Choroid plexus epithelial cell (primary cell): ENCODE measurements around the gene INPP5A.
"Not testable (repeated sequence)": the region's sequence is repeated elsewhere in the genome, so short reads cannot be mapped to it uniquely, and the experiment has no call there.

Experiments used
- DNase-seq: peaks from one replicate; pipeline ENCODE4 v3.0.0-alpha.2; 2010; ENCODE audit warnings: low read depth
- H3K4me3 ChIP-seq: 2 replicates; pipeline ENCODE4 v1.5.1; 2011; ENCODE audit warnings: low read depth, mild to moderate bottlenecking, control low read depth, low read length, moderate library complexity
- TF ChIP-seq, protein P1 (sequence below): conservative IDR thresholded peaks from 2 replicates; pipeline ENCODE4 v1.5.1; 2011; ENCODE audit warnings: low read depth, mild to moderate bottlenecking, control low read depth, inconsistent platforms, low read length, moderate library complexity

Gene INPP5A

GRCh38 chr10:132549371-132549770 is 11.8 kb downstream of the INPP5A start:
- no peak for DNase-seq
- TF ChIP-seq, protein P1, sequence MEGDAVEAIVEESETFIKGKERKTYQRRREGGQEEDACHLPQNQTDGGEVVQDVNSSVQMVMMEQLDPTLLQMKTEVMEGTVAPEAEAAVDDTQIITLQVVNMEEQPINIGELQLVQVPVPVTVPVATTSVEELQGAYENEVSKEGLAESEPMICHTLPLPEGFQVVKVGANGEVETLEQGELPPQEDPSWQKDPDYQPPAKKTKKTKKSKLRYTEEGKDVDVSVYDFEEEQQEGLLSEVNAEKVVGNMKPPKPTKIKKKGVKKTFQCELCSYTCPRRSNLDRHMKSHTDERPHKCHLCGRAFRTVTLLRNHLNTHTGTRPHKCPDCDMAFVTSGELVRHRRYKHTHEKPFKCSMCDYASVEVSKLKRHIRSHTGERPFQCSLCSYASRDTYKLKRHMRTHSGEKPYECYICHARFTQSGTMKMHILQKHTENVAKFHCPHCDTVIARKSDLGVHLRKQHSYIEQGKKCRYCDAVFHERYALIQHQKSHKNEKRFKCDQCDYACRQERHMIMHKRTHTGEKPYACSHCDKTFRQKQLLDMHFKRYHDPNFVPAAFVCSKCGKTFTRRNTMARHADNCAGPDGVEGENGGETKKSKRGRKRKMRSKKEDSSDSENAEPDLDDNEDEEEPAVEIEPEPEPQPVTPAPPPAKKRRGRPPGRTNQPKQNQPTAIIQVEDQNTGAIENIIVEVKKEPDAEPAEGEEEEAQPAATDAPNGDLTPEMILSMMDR: no peak
- H3K4me3 ChIP-seq: no peak overlapping the region

DNA sequence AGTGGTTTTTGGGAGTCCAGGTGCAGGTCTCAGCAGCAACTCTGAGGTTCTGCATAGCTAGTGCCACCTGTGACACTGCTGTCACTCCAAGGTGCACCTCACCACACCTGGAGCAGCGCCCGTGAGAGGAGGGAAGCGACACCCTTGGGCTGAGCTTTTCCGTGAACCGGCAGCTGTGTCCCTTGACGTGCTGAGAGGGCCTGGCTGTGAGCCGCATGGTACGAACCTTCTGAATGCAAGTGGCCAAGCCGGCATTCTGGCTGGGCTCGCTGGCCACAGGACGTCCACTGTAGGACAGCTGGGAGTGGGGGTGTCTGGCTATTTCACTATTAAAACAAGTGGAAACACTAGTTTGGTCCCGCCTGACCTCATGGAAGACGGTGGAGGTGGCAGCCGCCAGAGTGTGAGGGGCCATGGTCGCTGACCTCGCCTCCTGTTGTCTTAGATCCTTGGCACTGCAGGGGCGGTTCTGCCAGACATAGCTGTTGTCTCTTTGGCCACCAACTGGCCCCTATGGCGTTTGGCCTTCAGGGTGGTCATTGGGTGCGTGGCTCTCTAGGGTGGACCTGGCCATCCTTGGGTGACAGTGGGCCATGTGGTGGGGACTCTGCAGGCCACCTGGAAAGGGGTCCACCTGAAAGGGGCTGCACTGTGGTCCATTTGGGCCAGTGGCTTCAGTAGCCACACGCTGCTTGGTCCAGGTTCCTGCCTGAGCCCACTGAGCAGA is 12.9 kb downstream of the INPP5A start:
- no peak for DNase-seq
- TF ChIP-seq, protein P1: no peak
- H3K4me3 ChIP-seq: no peak overlapping the region

DNA sequence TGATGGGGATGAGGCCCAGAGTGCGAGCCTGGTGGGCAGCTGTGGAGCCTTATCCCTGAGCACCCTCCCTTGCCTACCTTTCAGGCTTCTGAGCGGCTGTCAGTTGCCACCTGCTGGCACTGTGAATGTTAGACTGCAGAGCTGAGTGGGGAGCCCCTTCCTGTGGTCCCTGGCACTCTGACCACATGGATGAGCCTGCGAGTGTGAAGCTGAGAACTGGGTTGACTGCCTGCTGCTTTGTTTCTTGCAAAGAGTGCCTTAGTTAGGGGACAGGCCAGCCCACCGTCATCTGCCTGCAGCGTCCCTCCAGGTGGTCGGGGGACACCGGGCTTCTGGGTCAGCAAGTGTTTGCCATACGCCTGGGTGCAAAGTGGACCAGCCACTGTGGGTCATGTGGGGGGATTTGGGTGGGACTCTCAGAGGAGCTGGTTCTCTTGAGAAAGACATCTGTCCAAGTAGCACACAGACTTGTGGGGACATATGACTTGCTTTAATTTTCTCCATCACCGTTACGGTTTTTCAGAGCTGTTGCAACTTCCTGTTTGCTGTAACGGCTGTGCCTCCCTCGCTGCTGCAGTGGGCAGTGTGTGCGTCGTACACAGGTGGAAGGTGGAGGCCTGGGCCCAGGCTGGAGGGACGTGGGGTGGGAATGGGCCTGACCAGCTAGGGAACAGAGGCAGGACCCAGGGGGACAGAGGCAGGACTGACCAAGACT is 13.7 kb downstream of the INPP5A start:
- TF ChIP-seq, protein P1: no peak
- no peak for DNase-seq
- no peak overlapping the region for H3K4me3 ChIP-seq

DNA sequence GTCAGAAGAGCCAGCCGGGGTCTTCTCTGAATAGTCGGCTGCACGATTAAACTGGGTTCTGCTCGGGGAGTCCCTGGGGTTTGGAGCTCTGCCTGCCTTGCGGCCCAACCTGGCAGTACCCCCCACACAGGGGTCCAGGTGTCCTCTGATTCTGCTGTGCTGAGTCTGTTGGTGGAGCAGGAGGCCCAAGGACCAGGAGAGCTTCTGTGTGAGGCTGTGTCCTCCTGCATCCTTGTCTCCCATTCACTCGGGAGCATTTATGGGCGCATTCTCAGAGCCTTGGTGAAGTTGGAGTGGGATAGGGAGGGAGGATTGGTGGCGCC is 14.2 kb downstream of the INPP5A start:
- H3K4me3 ChIP-seq: no peak overlapping the region
- TF ChIP-seq, protein P1: no peak
- no peak for DNase-seq

- H3K4me3 ChIP-seq, DNase-seq: not testable (repeated sequence)
Observed at GRCh38 chr10:132552635-132553034, 15.0 kb downstream of the INPP5A start.

GRCh38 chr10:132553568-132553967 is 16.0 kb downstream of the INPP5A start:
- H3K4me3 ChIP-seq, DNase-seq: not testable (repeated sequence)

GRCh38 chr10:132554053-132554990 is 16.7 kb downstream of the INPP5A start:
- TF ChIP-seq, protein P1: no peak
- no peak for DNase-seq
- H3K4me3 ChIP-seq: no peak overlapping the region
